A375 (cell line): ENCODE results near the gene OR51A4. TPM values are rescaled to one million over a fixed set of nuclear protein-coding genes. Genes with fewer than 3 reads are reported as not detected.

Experiments used
- total RNA-seq: library from RNA; depleted of rRNA; stranded (reverse); fragments of >200 nt; shearing (Covaris generic); gene quantifications from 2 replicates; pipeline ENCODE4 v1.2.3, GENCODE V29; 2014; rRNA removed

The OR51A4 gene, protein sequence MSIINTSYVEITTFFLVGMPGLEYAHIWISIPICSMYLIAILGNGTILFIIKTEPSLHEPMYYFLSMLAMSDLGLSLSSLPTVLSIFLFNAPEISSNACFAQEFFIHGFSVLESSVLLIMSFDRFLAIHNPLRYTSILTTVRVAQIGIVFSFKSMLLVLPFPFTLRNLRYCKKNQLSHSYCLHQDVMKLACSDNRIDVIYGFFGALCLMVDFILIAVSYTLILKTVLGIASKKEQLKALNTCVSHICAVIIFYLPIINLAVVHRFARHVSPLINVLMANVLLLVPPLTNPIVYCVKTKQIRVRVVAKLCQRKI
- total RNA-seq, result not detected in 2 replicates

DNA sequence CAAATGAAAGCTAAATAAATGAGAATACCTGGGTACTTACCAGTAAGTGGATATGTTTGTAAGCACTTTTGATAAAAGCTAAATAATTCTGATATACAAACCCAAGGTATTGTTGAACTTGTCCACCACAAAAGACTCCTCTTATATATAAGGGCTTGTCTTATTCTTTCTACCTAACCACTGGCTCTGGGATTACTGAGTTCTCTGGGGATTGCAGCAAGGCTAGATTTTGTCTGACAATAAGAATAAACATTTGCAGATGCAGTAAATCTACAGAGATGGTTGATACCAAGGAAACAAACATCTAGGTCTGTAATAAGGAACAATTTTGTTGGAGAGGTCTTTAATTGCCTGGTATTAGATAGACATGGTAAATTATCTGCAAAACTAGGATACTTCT, at the start of gene OR51A4:
OR51A4 (minus strand) TSS at position 101 of the 400 bp plus-strand sequence. CDS start 505 bp downstream, outside the sequence.

DNA sequence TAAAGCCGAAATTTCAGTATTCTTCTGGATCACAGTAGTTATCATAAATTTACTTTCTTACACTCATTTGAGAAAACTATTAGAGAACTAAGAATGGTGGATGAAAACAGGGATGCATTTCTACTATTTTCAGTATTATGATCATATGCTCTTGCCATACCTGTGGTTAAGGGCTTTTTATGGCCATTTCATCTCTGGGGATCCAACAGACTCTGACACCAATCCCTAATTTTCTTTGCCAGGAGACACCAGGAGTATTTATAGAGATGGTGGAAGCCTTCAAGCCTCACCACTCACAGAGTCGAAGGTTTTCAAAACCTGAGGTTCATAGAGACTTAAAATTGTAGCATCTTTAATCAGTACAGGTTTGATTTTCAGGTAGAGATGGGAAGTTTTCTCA, 47.1 kb upstream of the OR51A4 start, which contains the start of gene OR51L1:
OR51L1 (plus strand) TSS at position 301 of the 400 bp plus-strand sequence. CDS start 4,132 bp downstream, outside the sequence.

GRCh38 chr11:4955613-4956012, 8.2 kb upstream of the OR51A4 start, which contains the start of gene OR51A2:
Gene OR51A2, minus strand, starts transcription at chr11:4955713. Its CDS starts 0 bp downstream, at chr11:4955713.

GRCh38 chr11:4924239-4924638, 23.2 kb downstream of the OR51A4 start, which contains the start of gene OR51G1:
Gene OR51G1, minus strand, starts transcription at chr11:4924339. Its CDS starts 0 bp downstream, at chr11:4924339.

GRCh38 chr11:4919250-4919649, 28.2 kb downstream of the OR51A4 start, which contains the start of gene OR51G2:
Gene OR51G2, minus strand, starts transcription at chr11:4919350. Its CDS starts 3,687 bp downstream, at chr11:4915663.

DNA sequence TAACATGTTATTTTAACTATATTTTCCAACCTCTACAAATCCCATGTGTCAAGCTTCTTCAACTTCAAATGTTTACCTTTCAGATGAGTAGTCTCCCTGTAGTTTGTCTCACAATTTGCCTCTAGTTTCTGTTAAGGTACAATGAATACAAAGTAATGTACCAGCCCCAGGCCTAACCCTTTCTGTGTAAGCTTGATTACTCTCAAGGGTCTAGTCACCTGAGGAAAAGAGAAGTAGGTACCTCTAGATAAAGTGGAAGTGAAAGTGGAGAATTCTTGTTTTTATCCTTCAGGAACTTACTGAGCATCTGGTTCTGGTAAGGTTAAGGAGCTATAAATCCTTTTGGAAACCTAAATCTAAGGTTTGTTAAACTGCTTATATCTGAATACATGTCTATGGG, 43.9 kb downstream of the OR51A4 start, which contains the start of gene OR51A7:
OR51A7 (plus strand) TSS at position 300 of the 400 bp plus-strand sequence. CDS start 3,587 bp downstream, outside the sequence.

Other genes with a start within 250 kb of the OR51A4 start
- 0.05 TPM in 1 of 2 replicates, not detected in the other for gene OR51E2, start 249.8 kb downstream of the OR51A4 start, total RNA-seq
- not detected in 2 replicates for gene MMP26, start 242.8 kb downstream of the OR51A4 start, total RNA-seq
- gene OR51F1, start 177.7 kb downstream of the OR51A4 start, total RNA-seq, result not detected in 2 replicates
- not detected in 2 replicates for gene OR52R1, start 143.2 kb downstream of the OR51A4 start, total RNA-seq
- not detected in 2 replicates for gene OR51F2, start 126.3 kb downstream of the OR51A4 start, total RNA-seq
- gene OR51S1, start 98.4 kb downstream of the OR51A4 start, total RNA-seq, result not detected in 2 replicates
- gene OR51T1, start 65.7 kb downstream of the OR51A4 start, total RNA-seq, result not detected in 2 replicates
- gene OR51A7, start 43.8 kb downstream of the OR51A4 start, total RNA-seq, result not detected in 2 replicates
- gene OR51G2, start 28.3 kb downstream of the OR51A4 start, total RNA-seq, result not detected in 2 replicates
- gene OR51G1, start 23.3 kb downstream of the OR51A4 start, total RNA-seq, result not detected in 2 replicates
- not detected in 2 replicates for gene OR51A2, start 8.1 kb upstream of the OR51A4 start, total RNA-seq
- not detected in 2 replicates for gene OR51L1, start 47.2 kb upstream of the OR51A4 start, total RNA-seq
- not detected in 2 replicates for gene OR52J3, start 98.9 kb upstream of the OR51A4 start, total RNA-seq
- not detected in 2 replicates for gene OR52E2, start 112.0 kb upstream of the OR51A4 start, total RNA-seq
- not detected in 2 replicates for gene OR52E1, start 122.0 kb upstream of the OR51A4 start, total RNA-seq
- not detected in 2 replicates for gene OR52A5, start 190.8 kb upstream of the OR51A4 start, total RNA-seq
- gene OR52A1, start 207.2 kb upstream of the OR51A4 start, total RNA-seq, result not detected in 2 replicates